SU-DHL-6 (cell line): ENCODE results near the gene RNASE3.
"Not testable (repeated sequence)": the region's sequence is repeated elsewhere in the genome, so short reads cannot be mapped to it uniquely, and the experiment has no call there.

ENCODE experiments used
- H2AFZ ChIP-seq: fragments of 200-600 bp; sonication (generic); 2 replicates; pipeline ENCODE4 v1.6.1; 2014; ENCODE audit warnings: low read depth, mild to moderate bottlenecking, moderate library complexity, mixed read lengths, antibody characterized with exemption, low read length; ENCODE audit not compliant: severe bottlenecking
- H3F3A ChIP-seq: fragments of 200-600 bp; shearing (Covaris generic); 2 replicates; pipeline ENCODE4 v1.6.0; 2016; ENCODE audit warnings: antibody characterized with exemption, mild to moderate bottlenecking; ENCODE audit not compliant: insufficient read depth
- H3K27ac ChIP-seq: fragments of 200-600 bp; sonication (generic); 2 replicates; pipeline ENCODE4 v1.5.1; 2016; ENCODE audit warnings: low read depth, mild to moderate bottlenecking, low read length, moderate library complexity, mixed read lengths
- H3K27me3 ChIP-seq: fragments of 200-600 bp; sonication (generic), shearing (Covaris generic); 2 replicates; pipeline ENCODE4 v1.6.0; 2014; ENCODE audit warnings: mild to moderate bottlenecking, low read length
- H3K36me3 ChIP-seq: fragments of 200-600 bp; sonication (generic); 2 replicates; pipeline ENCODE4 v1.6.1; 2014; ENCODE audit warnings: mild to moderate bottlenecking, low read length, mixed read lengths
- H3K4me2 ChIP-seq: fragments of 300-600, 200-600 bp; shearing (Covaris generic), sonication (generic); 2 replicates; pipeline ENCODE4 v1.6.0; 2014; ENCODE audit warnings: low read length, low read depth, mild to moderate bottlenecking; ENCODE audit not compliant: poor library complexity, severe bottlenecking
- H3K4me3 ChIP-seq: fragments of 200-600 bp; sonication (generic); 2 replicates; pipeline ENCODE4 v1.5.1; 2014; ENCODE audit warnings: antibody characterized with exemption, low read length, mild to moderate bottlenecking, mixed read lengths; ENCODE audit not compliant: insufficient read depth, poor library complexity, severe bottlenecking
- H3K79me2 ChIP-seq: fragments of 200-600 bp; sonication (generic); 2 replicates; pipeline ENCODE4 v1.6.1; 2014; ENCODE audit warnings: mild to moderate bottlenecking, low read length, moderate library complexity; ENCODE audit not compliant: insufficient read depth
- H3K9ac ChIP-seq: fragments of 200-600 bp; sonication (generic); 2 replicates; pipeline ENCODE4 v1.7.0; 2014; ENCODE audit warnings: mild to moderate bottlenecking, low read length
- H3K9me2 ChIP-seq: fragments of 200-600 bp; sonication (generic); replicated peaks from 2 replicates; pipeline ENCODE4 v1.6.1; 2014; ENCODE audit warnings: low read length; ENCODE audit not compliant: insufficient read depth
- H3K9me3 ChIP-seq: fragments of 200-600 bp; sonication (generic); 2 replicates; pipeline ENCODE4 v1.6.1; 2014; ENCODE audit warnings: low read length, mixed read lengths; ENCODE audit not compliant: insufficient read depth
- H4K20me1 ChIP-seq: fragments of 200-600 bp; sonication (generic); 2 replicates; pipeline ENCODE4 v1.6.1; 2014; ENCODE audit warnings: low read depth, mild to moderate bottlenecking, antibody characterized with exemption, low read length, moderate library complexity, mixed read lengths
- CTCF ChIP-seq: fragments of 200-600 bp; sonication (generic); IDR thresholded peaks from one replicate; pipeline ENCODE4 v1.5.1; 2017; ENCODE audit warnings: antibody characterized with exemption, mild to moderate bottlenecking, low read length, moderate library complexity; ENCODE audit not compliant: insufficient read depth, poor library complexity, severe bottlenecking
- EZH2phosphoT487 ChIP-seq: fragments of 200-600 bp; sonication (generic), shearing (Covaris generic); conservative IDR thresholded peaks from 2 replicates; pipeline ENCODE4 v1.6.1; 2018; ENCODE audit warnings: mild to moderate bottlenecking, antibody characterized with exemption, low read length, moderate library complexity, mixed read lengths

The RNASE3 gene

GRCh38 chr14:20891126-20891825 lies at the start of gene RNASE3:
RNASE3 (plus strand) TSS chr14:20891385; CDS start chr14:20891687, 302 bp downstream.
- H3K4me2 ChIP-seq, H3K27ac ChIP-seq, H3K9me3 ChIP-seq, H3K36me3 ChIP-seq, H3K79me2 ChIP-seq, H3K9me2 ChIP-seq, H3K27me3 ChIP-seq, H2AFZ ChIP-seq, H3K9ac ChIP-seq, H3K4me3 ChIP-seq, H3F3A ChIP-seq, H4K20me1 ChIP-seq: not testable (repeated sequence)

- Histone ChIP-seq H3K9me3 (no peaks in the 10 kb centered on the region), H3K79me2 (no peaks in the 10 kb centered on the region), H3K27ac (no peak overlapping the region), H2AFZ (no peak overlapping the region), H3K36me3 (no peaks in the 10 kb centered on the region), H4K20me1 (no peaks in the 10 kb centered on the region), H3K27me3 (no peaks in the 10 kb centered on the region; the same call in 1 of the 2 replicates), H3K9ac (no peak overlapping the region), H3K9me2 (no peaks in the 10 kb centered on the region), H3F3A (no peaks in the 10 kb centered on the region), H3K4me3 (no peak overlapping the region), H3K4me2 (no peak overlapping the region)
- TF ChIP-seq EZH2phosphoT487 (no peak), CTCF (no peak)
These were observed 44.6 kb upstream of the RNASE3 start for GRCh38 chr14:20846560-20846959.

- Histone ChIP-seq H3K9me3 (no peaks in the 10 kb centered on the region), H3K9me2 (no peaks in the 10 kb centered on the region), H3K27me3 (no peaks in the 10 kb centered on the region; the same call in 1 of the 2 replicates), H3K27ac (no peak overlapping the region), H3K4me2 (no peak overlapping the region), H3K4me3 (no peak overlapping the region), H3K36me3 (no peaks in the 10 kb centered on the region), H3K79me2 (no peaks in the 10 kb centered on the region), H3K9ac (no peak overlapping the region), H3F3A (no peaks in the 10 kb centered on the region), H2AFZ (no peak overlapping the region), H4K20me1 (no peaks in the 10 kb centered on the region)
- TF ChIP-seq EZH2phosphoT487 = no peak
These were observed 42.8 kb upstream of the RNASE3 start for GRCh38 chr14:20848316-20848954.

GRCh38 chr14:20848955-20849570 lies 42.1 kb upstream of the RNASE3 start:
- Histone ChIP-seq H3K9ac (no peak overlapping the region), H3K79me2 (no peaks in the 10 kb centered on the region), H2AFZ (no peak overlapping the region), H3K9me2 (no peaks in the 10 kb centered on the region), H3K27ac (no peak overlapping the region), H3K27me3 (no peaks in the 10 kb centered on the region; the same call in 1 of the 2 replicates), H3K9me3 (no peaks in the 10 kb centered on the region), H3K4me2 (no peak overlapping the region), H3K4me3 (no peak overlapping the region), H4K20me1 (no peaks in the 10 kb centered on the region), H3K36me3 (no peaks in the 10 kb centered on the region), H3F3A (no peaks in the 10 kb centered on the region)
- TF ChIP-seq CTCF (no peak), EZH2phosphoT487 (no peak)
